Stomach (tissue), 4 donors: ENCODE results near the gene KRR1.

Experiments used
- POLR2A ChIP-seq, 4 donors: fragments of 450-650 bp; IDR thresholded peaks; one replicate each; pipeline ENCODE4 v1.6.1; 2016; ENCODE audit warnings: antibody characterized with exemption in 4 of 4, control low read depth in 2 of 4, mild to moderate bottlenecking in 1 of 4, moderate library complexity in 1 of 4
- TF ChIP-seq, protein P1 (sequence below), 7 experiments: fragments of 450-650 bp in 4 of 7; fragments of 200-600 bp in 3 of 7; sonication (generic) in 3 of 7; IDR thresholded peaks; one replicate each; pipeline ENCODE4 v1.5.1; 2016 to 2019; ENCODE audit warnings: antibody characterized with exemption in 7 of 7, control low read depth in 2 of 7, mild to moderate bottlenecking in 1 of 7

- TF ChIP-seq POLR2A (IDR thresholded peaks at IDR 0.05): no peak
- TF ChIP-seq, protein P1, sequence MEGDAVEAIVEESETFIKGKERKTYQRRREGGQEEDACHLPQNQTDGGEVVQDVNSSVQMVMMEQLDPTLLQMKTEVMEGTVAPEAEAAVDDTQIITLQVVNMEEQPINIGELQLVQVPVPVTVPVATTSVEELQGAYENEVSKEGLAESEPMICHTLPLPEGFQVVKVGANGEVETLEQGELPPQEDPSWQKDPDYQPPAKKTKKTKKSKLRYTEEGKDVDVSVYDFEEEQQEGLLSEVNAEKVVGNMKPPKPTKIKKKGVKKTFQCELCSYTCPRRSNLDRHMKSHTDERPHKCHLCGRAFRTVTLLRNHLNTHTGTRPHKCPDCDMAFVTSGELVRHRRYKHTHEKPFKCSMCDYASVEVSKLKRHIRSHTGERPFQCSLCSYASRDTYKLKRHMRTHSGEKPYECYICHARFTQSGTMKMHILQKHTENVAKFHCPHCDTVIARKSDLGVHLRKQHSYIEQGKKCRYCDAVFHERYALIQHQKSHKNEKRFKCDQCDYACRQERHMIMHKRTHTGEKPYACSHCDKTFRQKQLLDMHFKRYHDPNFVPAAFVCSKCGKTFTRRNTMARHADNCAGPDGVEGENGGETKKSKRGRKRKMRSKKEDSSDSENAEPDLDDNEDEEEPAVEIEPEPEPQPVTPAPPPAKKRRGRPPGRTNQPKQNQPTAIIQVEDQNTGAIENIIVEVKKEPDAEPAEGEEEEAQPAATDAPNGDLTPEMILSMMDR (IDR thresholded peaks at IDR 0.05): no peak
These were observed 22.2 kb downstream of the KRR1 start for GRCh38 chr12:75489187-75489586.
